Stimulated activated CD4-positive, alpha-beta T cell treated with anti-CD3 and anti-CD28 coated beads, Interleukin-4, amount 100 ng/mL, for 24 hours (primary cell): ENCODE results near the gene C5orf58.
"Not testable (repeated sequence)": the region's sequence is repeated elsewhere in the genome, so short reads cannot be mapped to it uniquely, and the experiment has no call there.

Source experiments
- DNase-seq: peaks from one replicate; pipeline ENCODE4 v3.0.0-alpha.2; 2020

C5orf58 gene

DNA sequence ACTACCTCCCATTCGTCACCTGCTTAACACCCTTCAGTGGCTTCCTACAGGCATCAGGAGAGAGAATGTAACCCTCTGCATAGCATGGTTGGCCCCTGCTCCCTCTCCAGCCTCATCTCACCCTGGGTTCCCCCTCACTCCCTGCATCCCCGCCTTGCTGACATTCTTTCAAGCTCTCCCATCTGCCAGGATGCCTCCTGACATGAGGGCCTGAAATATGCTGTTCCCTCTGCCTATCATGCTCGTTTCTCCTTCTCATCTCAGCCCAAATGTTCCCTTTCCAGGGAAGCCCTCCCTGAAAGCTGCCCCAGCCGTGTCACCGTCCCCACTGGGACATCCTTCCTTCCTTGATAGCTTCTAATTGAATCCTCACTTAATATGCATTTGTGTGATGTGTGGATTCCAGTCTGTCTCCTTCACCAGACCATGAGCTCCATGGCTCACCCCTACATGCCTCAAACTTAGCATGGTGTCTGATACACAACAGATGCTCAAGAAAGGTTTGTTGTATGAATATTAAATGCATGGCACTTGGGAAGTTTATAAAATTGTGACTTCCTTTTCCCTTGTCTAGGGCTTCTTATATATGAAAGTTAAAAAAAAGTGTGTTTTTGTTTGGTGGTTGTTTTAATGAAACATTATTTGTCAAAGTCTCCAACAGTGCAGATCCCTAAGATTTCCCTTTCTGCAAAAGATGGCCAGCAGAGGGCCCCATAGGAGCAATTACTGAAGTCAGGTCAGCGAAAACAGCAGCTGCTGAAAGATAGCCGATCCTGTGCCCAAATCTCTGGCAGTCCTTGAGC lies 7.3 kb upstream of the C5orf58 start:
- peak; percentile 83 for DNase-seq

- no peak for DNase-seq
These were observed 6.6 kb upstream of the C5orf58 start for GRCh38 chr5:170226129-170226615.

GRCh38 chr5:170226661-170227060 lies 6.1 kb upstream of the C5orf58 start:
- no peak for DNase-seq

GRCh38 chr5:170228762-170229435 lies 3.9 kb upstream of the C5orf58 start:
- DNase-seq: no peak

- no peak for DNase-seq
These were observed 640 bp downstream of the C5orf58 start for GRCh38 chr5:170233358-170233892.

- no peak for DNase-seq
These were observed 3.4 kb downstream of the C5orf58 start for GRCh38 chr5:170235876-170236864.

GRCh38 chr5:170238456-170239196 lies 5.8 kb downstream of the C5orf58 start:
- no peak for DNase-seq

GRCh38 chr5:170245436-170245835 lies 12.7 kb downstream of the C5orf58 start:
- not testable (repeated sequence) for DNase-seq

GRCh38 chr5:170246126-170246870 lies 13.5 kb downstream of the C5orf58 start:
- no peak for DNase-seq

- no peak for DNase-seq
These were observed 14.6 kb downstream of the C5orf58 start for GRCh38 chr5:170247363-170247762.

DNA sequence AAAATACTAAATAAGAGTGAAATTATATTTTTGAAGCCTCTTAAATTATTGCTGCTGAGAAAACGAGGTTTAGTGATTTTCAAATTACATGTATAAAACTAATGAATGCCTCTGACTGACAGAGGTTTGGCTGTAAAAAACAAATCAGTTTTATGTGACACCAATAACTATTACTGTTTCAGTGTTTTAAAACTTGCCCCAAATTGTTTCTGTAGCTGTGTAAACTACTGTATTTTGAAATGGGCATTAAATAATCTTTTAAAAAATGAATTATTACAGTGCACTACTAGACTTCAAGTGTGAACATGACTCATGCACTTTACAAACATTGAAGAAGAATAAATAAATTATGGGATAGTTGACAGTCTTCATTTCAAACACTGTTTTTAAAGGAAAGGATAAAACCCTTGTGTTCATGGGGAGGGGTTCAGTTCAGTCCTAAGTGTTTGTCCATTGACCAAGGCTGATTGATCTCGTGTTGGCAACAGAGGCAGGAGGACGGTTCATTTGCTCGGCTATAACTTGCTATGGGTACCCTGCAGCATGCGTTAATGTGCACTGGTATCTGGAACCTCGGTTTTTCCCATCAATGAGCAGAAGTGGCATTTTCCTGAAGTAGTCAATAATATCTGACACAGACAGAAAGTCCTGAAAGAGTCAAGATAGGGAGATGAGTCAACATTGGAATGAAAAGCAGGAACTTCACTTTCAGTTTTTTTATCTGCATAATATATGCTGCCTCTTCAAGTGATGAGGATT lies 15.6 kb downstream of the C5orf58 start:
- no peak for DNase-seq

DNA sequence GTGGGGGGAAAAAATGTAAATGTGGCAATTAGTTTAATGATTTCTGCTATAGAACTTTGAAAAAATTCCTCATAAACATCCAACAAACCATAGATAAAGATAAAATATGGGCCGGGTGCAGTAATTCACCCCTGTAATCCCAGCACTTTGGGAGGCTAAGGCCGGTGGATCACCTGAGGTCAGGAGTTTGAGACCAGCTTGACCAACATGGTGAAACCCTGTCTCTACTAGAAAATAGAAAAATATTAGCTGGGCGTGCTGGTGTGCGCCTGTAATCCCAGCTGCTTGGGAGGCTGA lies 16.1 kb downstream of the C5orf58 start:
- DNase-seq: not testable (repeated sequence)

- DNase-seq: no peak
These were observed 16.6 kb downstream of the C5orf58 start for GRCh38 chr5:170249355-170249754.

DNA sequence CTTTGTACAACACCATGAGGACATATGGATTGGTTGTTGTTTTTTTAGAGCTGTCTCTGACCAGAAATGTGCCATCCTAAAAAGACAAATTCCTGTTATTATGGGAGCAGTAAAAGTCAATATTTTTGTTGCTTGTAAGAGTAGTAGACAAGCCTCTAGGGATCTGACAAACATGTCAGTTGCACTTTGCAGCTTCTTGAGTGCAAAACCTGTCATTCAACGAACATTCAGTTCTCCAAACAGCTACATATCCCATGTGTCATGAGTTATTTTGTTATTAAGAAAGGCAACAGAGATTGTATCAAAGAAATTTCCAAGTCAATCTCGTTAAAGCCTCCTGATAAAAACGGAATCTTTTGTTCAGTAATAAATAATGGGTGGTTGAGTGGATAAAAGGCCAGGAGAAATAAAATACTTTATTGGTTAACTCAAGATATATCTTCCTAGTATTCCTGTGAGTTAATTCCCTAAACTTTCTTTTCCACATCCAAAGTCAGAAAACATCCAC lies 18.1 kb downstream of the C5orf58 start:
- DNase-seq: no peak

DNA sequence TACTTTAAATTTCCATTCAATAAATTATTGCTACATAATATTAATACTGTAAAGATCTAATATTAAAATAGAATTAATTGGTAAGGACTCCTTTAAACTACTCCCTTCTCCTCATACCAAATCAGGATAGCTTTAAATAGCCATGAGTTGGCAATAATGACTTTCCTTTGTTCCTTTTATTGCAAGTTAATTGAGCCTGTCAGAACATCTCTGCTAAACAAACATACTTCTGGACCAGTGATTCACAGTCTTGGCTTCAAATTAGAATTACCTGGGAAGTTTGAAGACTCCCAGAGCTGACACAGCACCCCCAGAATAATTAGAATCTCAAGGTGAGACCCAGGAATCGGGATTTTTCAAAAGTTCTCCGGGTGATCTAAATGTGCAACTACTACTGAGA lies 18.7 kb downstream of the C5orf58 start:
- DNase-seq: no peak

DNA sequence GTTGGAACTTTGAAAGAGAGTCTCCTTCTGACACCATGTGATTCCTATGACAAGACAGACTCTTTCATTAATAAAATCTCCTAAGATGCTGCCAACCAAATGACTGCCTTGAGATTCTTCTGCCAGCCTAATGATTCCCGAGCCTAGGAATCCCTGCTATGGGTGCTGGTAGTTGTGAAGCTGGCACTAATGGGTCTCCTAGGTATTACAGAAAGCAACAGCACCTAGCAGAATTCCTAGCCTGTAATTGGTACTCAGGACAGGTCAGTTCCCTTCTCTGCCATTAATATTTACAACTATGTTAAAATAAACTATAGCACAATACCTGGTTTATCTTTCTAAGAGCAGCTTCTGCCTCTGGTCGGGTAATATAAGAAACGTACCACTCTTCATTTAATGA lies 19.3 kb downstream of the C5orf58 start:
- DNase-seq: no peak

DNA sequence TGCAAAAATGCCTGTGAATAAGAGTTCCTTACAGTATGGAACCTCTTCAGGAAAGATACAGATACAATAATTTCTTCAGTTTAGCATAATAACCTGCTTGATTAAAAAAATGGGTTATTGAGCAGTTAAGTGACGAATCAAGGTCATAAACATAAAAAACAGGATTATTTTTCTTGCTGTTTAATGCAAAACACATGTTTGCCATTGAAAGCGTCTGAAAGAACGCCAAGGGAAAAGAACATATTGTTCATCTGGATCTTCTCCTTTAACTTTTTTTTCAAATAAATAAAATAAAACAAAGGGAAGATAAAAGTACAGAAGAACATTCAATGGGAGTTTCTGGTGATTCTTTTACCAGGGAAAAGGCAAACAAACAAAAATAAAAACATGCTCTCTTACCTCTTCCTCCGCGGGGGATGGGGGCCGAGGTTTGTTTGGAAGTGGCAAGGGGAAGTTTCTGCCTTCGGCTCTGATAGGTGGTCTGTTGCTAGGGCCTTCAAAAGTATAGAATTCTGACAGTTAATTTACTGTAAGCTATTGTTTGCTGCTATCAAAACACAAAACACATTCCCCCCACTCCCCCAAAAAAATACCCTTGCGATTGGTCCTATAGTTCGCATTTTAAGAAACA lies 20.1 kb downstream of the C5orf58 start:
- DNase-seq: no peak

- DNase-seq: peak; percentile 75
These were observed 21.3 kb downstream of the C5orf58 start for GRCh38 chr5:170254056-170254455.

DNA sequence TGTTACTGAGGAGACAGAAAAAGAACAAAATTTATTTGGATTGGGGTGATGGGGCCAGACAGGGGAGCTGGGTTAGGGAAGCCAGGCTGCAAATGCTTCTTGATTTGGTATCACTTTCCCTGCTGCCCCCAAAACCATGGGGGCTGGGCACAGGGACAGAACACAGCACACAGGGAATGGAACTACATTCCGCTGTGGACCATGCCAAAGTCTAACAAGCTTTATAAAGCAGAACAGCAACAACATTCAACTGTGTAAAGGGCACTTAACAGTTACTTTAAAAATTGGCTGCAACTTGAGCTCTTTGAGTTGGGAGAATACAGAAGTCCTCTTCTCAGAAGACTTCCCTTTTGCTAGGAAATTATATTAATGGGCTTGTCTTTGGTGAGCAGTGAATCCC lies 23.8 kb downstream of the C5orf58 start:
- no peak for DNase-seq

DNA sequence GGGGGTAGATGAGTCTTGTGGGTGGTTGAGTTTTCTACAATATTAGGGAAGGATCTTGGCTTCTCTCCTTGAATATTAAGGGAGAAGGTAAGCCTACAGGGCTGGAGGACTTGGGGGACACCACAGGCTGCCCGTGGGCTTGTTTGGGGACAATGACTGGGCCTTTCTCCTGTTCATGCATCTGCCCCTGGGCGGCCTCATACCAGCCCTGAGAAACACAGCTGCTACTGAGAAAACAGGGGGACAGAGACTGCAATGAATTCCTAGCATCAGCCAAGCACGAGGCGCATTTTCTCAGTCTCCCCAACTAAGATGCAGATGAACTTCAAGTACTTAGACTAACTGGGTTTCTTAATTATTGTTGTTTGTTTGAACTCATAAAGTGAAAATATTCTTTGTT lies 24.6 kb downstream of the C5orf58 start:
- DNase-seq: no peak
